Spleen (tissue), 3 donors: ENCODE data around the gene PADI4.

Experiments used
- POLR2A ChIP-seq, 3 donors: fragments of 450-650 bp; IDR thresholded peaks; one replicate each; pipeline ENCODE4 v1.5.1; 2017; ENCODE audit warnings: antibody characterized with exemption in 3 of 3, mild to moderate bottlenecking in 1 of 3
- POLR2AphosphoS5 ChIP-seq, 3 donors: sonication (generic); formaldehyde crosslinking; IDR thresholded peaks; one replicate each; pipeline ENCODE4 v1.5.1; 2017; ENCODE audit warnings: antibody characterized with exemption in 3 of 3

DNA sequence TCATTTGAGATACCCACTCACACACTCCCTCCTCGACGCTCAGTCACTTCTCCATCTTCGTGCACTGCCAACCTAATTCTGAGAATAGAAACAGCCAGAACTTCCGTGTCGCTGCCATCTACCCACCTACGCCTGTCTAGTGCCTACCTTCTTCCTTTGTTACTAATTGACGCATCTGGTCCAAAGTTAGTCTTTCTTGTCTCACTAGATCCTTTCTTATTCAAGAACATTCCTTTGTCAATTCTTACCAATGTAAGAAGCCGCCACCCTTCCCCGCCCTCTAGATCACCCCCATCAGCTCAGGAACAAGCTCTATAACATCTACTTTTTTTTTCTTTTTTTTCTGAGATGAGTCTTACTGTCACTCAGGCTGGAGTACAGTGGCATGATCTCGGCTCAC lies 67.7 kb downstream of the PADI4 start:
- TF ChIP-seq POLR2AphosphoS5 (IDR thresholded peaks at IDR 0.05): no peak
- no peak for TF ChIP-seq POLR2A (IDR thresholded peaks at IDR 0.05)
